Measurements from ENCODE around the gene LRP5.

Gene LRP5

DNA sequence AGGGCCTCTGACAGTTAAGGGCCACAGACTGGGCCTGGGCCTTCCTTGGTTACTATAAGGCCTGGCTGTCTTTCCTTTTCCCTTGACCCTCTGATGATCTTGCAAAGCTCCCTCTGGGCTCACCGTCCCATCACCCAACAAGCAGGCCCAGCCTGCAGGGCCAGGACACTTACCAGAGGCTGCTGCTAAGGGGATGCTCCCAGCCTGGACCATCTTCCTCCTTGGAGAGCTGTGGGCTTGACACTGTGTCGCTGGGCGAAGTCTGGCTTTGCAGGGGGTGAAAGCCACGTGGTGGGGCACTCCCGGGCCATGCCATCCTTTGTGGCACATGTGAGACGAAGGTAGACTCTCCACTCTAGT, 44.5 kb upstream of the LRP5 start:
- no peak overlapping the region for H3K4me3 ChIP-seq (replicated peaks; ENCODE audit: low read depth, low read length)
- TF ChIP-seq, protein P1, sequence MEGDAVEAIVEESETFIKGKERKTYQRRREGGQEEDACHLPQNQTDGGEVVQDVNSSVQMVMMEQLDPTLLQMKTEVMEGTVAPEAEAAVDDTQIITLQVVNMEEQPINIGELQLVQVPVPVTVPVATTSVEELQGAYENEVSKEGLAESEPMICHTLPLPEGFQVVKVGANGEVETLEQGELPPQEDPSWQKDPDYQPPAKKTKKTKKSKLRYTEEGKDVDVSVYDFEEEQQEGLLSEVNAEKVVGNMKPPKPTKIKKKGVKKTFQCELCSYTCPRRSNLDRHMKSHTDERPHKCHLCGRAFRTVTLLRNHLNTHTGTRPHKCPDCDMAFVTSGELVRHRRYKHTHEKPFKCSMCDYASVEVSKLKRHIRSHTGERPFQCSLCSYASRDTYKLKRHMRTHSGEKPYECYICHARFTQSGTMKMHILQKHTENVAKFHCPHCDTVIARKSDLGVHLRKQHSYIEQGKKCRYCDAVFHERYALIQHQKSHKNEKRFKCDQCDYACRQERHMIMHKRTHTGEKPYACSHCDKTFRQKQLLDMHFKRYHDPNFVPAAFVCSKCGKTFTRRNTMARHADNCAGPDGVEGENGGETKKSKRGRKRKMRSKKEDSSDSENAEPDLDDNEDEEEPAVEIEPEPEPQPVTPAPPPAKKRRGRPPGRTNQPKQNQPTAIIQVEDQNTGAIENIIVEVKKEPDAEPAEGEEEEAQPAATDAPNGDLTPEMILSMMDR (IDR thresholded peaks at IDR 0.05; ENCODE audit: low read length, missing control alignments), result no peak

DNA sequence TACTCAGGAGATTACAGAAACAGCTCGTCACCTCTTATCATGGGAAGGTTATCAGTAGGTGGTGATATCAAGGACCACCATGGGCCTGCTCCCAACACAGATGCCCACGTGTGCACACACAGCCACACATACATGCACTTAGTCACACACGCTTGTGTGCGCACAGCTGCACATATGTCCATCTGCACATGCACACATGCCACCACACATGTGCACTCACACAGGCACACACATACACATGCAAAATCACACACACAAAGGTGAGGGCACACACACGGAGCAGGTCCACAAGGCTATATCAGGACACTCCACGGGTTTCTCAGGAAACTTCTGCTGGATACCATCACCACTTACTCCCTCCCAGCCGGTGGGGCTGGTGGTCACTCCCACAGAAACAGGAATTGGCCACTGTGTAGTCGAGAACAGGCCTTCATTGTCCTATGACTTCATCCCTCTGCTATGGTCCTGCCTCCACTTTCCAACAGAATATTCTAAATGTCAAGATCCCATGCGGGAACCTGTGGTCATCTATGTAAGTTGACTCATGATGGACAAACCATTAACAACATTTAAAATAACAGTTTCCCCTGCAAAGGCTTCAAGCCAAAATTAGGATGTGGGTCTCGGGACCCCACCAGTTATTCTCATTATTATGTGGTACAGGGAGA, 42.8 kb upstream of the LRP5 start:
- TF ChIP-seq, protein P1 (IDR thresholded peaks at IDR 0.05; ENCODE audit: low read length, missing control alignments), result no peak
- H3K4me3 ChIP-seq (replicated peaks; ENCODE audit: low read depth, low read length), result no peak overlapping the region
- peak; percentile 79 for DNase-seq (ENCODE audit: low read depth)

More for the DNA sequence above, 44.5 kb upstream of the LRP5 start:
- DNase-seq (ENCODE audit: low read depth), result no peak

DNA sequence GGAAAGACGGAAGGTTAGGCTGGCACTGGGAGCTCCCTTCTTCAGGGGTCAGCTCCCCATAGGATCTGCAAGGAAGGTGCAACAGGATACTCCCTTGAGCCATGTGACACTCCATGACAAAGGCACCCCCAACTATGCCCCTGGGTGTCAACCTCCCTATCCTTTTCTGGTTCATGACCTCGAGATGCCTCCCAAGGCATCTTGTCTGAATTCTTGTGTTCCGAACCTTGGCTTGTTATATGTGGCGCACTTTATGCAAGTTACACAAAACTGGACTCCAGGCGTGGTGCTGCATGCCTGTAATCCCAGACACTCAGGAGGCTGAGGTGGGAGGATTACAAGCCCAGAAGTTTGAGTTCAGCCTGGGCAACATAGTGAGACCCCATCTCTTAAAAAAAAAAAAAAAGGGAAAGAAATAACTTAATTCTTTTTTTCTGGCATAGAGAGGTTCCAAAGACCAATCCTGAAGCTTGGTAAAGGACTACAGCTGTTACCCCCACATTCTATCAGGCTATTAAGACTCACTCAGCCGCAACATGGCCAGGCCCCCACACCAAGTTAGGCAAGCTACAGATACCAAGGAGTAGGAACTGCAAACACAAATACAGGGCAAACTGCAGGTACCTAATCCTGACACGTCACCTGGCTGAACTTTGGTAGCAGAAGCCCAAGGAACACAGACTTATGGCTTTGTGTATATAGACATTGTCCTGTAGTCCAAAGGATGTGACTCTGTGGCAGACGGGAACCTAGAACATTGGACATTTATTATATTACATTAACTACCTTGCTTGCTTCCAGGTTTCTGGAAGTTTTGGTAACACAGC, 42.0 kb upstream of the LRP5 start:
- TF ChIP-seq, protein P1 (IDR thresholded peaks at IDR 0.05; ENCODE audit: low read length, missing control alignments), result no peak
- DNase-seq (ENCODE audit: low read depth), result no peak
- H3K4me3 ChIP-seq (replicated peaks; ENCODE audit: low read depth, low read length), result peak overlapping the region; percentile 88

DNA sequence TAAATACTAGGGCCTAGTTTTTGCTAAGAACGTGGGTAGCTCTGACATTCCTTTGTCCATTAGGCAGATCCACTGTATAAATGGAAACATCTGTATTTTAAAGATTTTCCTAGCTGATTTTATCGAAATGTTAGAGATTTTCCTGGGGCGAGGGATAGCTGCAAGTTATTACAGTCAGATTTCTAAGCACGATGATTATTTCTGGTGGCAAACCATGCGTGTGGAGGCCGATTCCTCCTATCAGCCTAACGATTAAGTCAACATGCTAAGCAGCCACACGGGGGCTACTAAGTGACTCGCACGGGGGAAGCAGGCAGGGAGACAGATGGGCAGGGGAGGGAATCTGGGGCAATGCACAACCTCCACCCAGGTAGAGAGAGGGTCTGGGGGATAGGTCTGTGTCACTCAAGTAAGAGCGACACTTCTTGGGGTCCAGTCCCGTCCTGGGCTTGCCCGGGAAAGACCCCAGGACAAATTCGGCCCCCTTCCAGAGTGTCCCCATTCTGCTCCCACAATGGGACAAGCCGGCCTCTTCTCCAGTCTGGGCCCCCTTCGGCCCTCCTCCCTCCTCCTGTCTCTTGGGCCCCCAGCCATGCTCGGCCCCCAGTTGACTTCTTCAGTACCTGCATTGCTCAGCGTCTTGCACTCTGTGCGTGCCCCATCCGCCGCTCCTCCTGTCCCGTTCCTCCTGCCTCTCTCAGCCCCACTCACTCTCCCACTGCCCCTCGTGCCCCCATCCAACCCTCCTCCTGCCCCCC, 41.2 kb upstream of the LRP5 start:
- peak; percentile 78 for DNase-seq (ENCODE audit: low read depth)
- TF ChIP-seq, protein P1 (IDR thresholded peaks at IDR 0.05; ENCODE audit: low read length, missing control alignments), result peak; percentile 58
- peak overlapping the region; percentile 88 for H3K4me3 ChIP-seq (replicated peaks; ENCODE audit: low read depth, low read length)

DNA sequence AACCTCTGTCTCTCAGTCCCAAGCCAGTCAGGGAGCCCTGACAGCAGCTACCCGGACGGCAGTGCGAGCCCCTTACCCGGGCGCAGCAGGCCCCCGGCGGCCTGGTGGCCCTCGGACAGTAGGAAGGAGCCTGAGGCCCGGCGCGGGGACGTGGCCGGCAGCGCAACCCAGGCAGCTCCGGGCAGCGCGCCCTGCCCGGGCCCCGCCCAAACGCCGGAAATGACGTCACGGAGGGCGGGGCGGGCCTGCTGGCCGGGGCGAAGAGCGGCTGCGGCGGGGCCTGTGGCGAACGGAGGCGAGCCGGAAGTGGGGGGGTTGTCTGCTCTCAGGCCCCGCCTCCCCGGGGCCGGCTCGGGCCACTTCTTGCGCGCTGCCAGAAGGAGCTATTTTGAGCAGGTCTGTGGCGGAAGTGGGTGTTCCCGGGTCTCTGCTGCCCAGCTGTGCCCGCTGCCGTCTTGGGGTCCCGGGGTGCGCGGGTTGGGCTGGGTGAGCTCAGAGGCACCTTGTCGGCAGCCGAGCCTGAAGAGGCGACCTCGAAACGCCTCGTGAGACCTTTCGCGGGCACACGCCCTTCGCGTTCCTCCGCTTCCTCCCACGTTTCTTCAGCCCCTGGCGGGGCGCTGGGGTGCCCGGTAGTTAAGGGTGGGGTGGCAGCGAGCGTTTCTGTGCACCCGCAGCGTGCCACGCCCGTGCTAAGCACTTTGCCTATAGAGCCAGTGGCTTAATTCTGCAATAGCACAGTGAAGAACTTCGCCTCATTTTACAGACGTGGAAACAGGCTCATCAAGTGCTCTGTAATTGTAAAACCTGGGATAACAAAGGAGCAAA, 40.4 kb upstream of the LRP5 start, which contains the start of gene C11orf24:
C11orf24 (minus strand) TSS at position 193 of the 828 bp plus-strand sequence. CDS start 8,206 bp downstream, outside the sequence.
- peak within 1 kb of the TSS; percentile 88 for H3K4me3 ChIP-seq (replicated peaks; ENCODE audit: low read depth, low read length)
- peak; percentile 92 for DNase-seq (ENCODE audit: low read depth)
- TF ChIP-seq, protein P1 (IDR thresholded peaks at IDR 0.05; ENCODE audit: low read length, missing control alignments), result no peak

All from fibroblast of pulmonary artery (primary cell).